ENCODE data around the gene ATF7IP2. TPM values are rescaled to one million over a fixed set of nuclear protein-coding genes. Genes with fewer than 3 reads are reported as not detected.

The ATF7IP2 gene
- total RNA-seq, 1 experiment from 2014 or later = 7.4 TPM

DNA sequence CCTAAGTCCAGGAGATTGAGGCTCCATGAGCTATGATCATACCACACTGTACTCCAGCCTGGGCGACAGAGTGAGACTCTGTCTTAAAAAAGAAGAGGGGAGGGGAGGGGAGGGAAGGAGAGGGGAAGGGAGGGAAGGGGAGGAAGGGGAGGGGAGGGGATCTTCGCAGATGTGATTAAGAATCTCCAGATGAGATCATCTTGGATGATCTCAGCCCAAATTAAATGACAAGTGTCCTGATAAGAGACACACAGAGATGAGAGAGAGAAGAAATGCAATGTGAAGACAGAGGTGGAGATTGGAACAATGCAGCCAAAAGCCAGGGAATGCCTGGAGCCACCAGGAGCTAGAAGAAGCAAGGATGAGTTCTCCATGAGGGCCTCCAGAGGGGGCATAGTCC, 124.4 kb downstream of the ATF7IP2 start:
- no peak for ATAC-seq
- CTCF ChIA-PET = interaction anchor here (1.3 to 2.2 kb wide), 5 partner anchors 141 to 254 kb away, joined by 4 to 35 read pairs (median 10); no protein-coding TSS in a partner anchor

More for the DNA sequence above, 124.4 kb downstream of the ATF7IP2 start:
- BruUV-seq (replicated peaks) = no TSS peak
- Histone ChIP-seq H3K9me2 (ENCODE audit: insufficient read depth) (no peaks in the 10 kb centered on the region), H3K4me2 (ENCODE audit: low read length) (no peak overlapping the region), H3K9ac (ENCODE audit: low read length) (no peak overlapping the region), H3K27ac (ENCODE audit: low read depth, low read length) (no peak overlapping the region), H4K20me1 (ENCODE audit: insufficient read depth) (no peaks in the 10 kb centered on the region), H3K9me3 (ENCODE audit: control insufficient read depth in 1 of 2, insufficient read depth in 1 of 2, low read depth in 1 of 2, low read length in 2 of 2) (no peaks in the 10 kb centered on the region), H3K4me1 (ENCODE audit: control insufficient read depth in 1 of 2, insufficient read depth in 2 of 2, low read length in 2 of 2) (no peaks in the 10 kb centered on the region), H3K4me3 (replicated peaks in 1 of 2; ENCODE audit: low read depth in 1 of 2, low read length in 2 of 2) (no peak overlapping the region), H3K27me3 (ENCODE audit: insufficient read depth, low read length) (no peaks in the 10 kb centered on the region), H2AFZ (ENCODE audit: low read depth, low read length, poor library complexity, severe bottlenecking) (no peak overlapping the region), H3K36me3 (ENCODE audit: control insufficient read depth in 1 of 2, insufficient read depth in 2 of 2, low read length in 2 of 2) (no peaks in the 10 kb centered on the region), H3K79me2 (ENCODE audit: insufficient read depth, low read length) (no peaks in the 10 kb centered on the region)
- DNase-seq (ENCODE audit: low read depth, low spot score) = no peak
- ChIA-PET RAD21 (ENCODE audit: low non-redundant PET in 1 of 2, low total read pairs in 2 of 2, uncharacterized antibody in 2 of 2, unreplicated experiment in 2 of 2) (interaction anchor here in 1 of 2 experiments (1.4 kb wide), 1 partner anchor 195 kb away, joined by 9 read pairs; no protein-coding TSS in a partner anchor), POLR2A (no interaction called here)
- intact Hi-C loops (cut with micrococcal nuclease) = no loop called here
- TF ChIP-seq SP1 (IDR thresholded peaks at IDR 0.05; ENCODE audit: low read depth) = no peak
- TF ChIP-seq, protein P1, sequence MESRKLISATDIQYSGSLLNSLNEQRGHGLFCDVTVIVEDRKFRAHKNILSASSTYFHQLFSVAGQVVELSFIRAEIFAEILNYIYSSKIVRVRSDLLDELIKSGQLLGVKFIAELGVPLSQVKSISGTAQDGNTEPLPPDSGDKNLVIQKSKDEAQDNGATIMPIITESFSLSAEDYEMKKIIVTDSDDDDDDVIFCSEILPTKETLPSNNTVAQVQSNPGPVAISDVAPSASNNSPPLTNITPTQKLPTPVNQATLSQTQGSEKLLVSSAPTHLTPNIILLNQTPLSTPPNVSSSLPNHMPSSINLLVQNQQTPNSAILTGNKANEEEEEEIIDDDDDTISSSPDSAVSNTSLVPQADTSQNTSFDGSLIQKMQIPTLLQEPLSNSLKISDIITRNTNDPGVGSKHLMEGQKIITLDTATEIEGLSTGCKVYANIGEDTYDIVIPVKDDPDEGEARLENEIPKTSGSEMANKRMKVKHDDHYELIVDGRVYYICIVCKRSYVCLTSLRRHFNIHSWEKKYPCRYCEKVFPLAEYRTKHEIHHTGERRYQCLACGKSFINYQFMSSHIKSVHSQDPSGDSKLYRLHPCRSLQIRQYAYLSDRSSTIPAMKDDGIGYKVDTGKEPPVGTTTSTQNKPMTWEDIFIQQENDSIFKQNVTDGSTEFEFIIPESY (IDR thresholded peaks at IDR 0.05; ENCODE audit: extremely low read depth, insufficient replicate concordance, low read length) = no peak
- TF ChIP-seq EZH2 (IDR thresholded peaks at IDR 0.05) = no peak
- no peak for TF ChIP-seq FOSL1 (IDR thresholded peaks at IDR 0.05; ENCODE audit: low read depth)
- no peak for TF ChIP-seq POLR2AphosphoS5 (IDR thresholded peaks at IDR 0.05; ENCODE audit: low read depth, low read length)
- TF ChIP-seq EGR1 (IDR thresholded peaks at IDR 0.05; ENCODE audit: low read depth) = no peak
- no peak for TF ChIP-seq RAD21 (IDR thresholded peaks at IDR 0.05; ENCODE audit: low read depth)
- TF ChIP-seq, protein P2, sequence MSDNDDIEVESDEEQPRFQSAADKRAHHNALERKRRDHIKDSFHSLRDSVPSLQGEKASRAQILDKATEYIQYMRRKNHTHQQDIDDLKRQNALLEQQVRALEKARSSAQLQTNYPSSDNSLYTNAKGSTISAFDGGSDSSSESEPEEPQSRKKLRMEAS (IDR thresholded peaks at IDR 0.05) = no peak
- TF ChIP-seq ZNF274 (IDR thresholded peaks at IDR 0.05; ENCODE audit: low read depth, low read length) = no peak
- no peak for TF ChIP-seq YY1 (IDR thresholded peaks at IDR 0.05; ENCODE audit: extremely low read depth, insufficient replicate concordance, low read depth, low read length)
- TF ChIP-seq, protein P3, sequence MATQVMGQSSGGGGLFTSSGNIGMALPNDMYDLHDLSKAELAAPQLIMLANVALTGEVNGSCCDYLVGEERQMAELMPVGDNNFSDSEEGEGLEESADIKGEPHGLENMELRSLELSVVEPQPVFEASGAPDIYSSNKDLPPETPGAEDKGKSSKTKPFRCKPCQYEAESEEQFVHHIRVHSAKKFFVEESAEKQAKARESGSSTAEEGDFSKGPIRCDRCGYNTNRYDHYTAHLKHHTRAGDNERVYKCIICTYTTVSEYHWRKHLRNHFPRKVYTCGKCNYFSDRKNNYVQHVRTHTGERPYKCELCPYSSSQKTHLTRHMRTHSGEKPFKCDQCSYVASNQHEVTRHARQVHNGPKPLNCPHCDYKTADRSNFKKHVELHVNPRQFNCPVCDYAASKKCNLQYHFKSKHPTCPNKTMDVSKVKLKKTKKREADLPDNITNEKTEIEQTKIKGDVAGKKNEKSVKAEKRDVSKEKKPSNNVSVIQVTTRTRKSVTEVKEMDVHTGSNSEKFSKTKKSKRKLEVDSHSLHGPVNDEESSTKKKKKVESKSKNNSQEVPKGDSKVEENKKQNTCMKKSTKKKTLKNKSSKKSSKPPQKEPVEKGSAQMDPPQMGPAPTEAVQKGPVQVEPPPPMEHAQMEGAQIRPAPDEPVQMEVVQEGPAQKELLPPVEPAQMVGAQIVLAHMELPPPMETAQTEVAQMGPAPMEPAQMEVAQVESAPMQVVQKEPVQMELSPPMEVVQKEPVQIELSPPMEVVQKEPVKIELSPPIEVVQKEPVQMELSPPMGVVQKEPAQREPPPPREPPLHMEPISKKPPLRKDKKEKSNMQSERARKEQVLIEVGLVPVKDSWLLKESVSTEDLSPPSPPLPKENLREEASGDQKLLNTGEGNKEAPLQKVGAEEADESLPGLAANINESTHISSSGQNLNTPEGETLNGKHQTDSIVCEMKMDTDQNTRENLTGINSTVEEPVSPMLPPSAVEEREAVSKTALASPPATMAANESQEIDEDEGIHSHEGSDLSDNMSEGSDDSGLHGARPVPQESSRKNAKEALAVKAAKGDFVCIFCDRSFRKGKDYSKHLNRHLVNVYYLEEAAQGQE (IDR thresholded peaks at IDR 0.05; ENCODE audit: low read depth) = no peak
